Naive thymus-derived CD8-positive, alpha-beta T cell (primary cell): ENCODE measurements around the gene ATAD3B. TPM values are rescaled to one million over a fixed set of nuclear protein-coding genes. Genes with fewer than 3 reads are reported as not detected.
"Not testable (repeated sequence)": the region's sequence is repeated elsewhere in the genome, so short reads cannot be mapped to it uniquely, and the experiment has no call there.

Source experiments
- ATAC-seq, 2 donors: fragments of 150-1000 bp; cut with Tn5 transposase in 1 of 2; sonication (Bioruptor Pico), chemical (Tn5 transposase) in 1 of 2; 1 replicate in 1 of 2; 2 replicates in 1 of 2; pipeline ENCODE4 v1.10.0; 2021; ENCODE audit warnings: mild to moderate bottlenecking in 2 of 2, moderate library complexity in 2 of 2
- POLR2A ChIA-PET: fragments of 350-600 bp; sonication (Branson Sonifier 250); formaldehyde crosslinking; loops from one replicate; lab custom pipeline; 2021; ENCODE audit warnings: antibody characterized with exemption; lab: Charles Lee
- DNase-seq, 10 donors: peaks; one replicate each; pipeline versions ENCODE4 v3.0.0 to v3.0.0-alpha.2; 2020 to 2022
- H3K27ac Mint-ChIP-seq, 10 donors: one replicate each; pipeline ENCODE4 v1.8.0; 2020 to 2022; ENCODE audit warnings: mild to moderate bottlenecking in 10 of 10, mixed read lengths in 10 of 10, moderate library complexity in 4 of 10, inconsistent platforms in 1 of 10
- H3K27me3 Mint-ChIP-seq, 5 donors: one replicate each; pipeline ENCODE4 v1.8.0; 2021 to 2022; ENCODE audit warnings: mixed read lengths in 5 of 5
- H3K36me3 Mint-ChIP-seq, 3 donors: one replicate each; pipeline ENCODE4 v1.8.0; 2020 to 2022; ENCODE audit warnings: mixed read lengths in 3 of 3, mild to moderate bottlenecking in 2 of 3, inconsistent platforms in 1 of 3
- H3K4me1 Mint-ChIP-seq, 4 donors: one replicate each; pipeline ENCODE4 v1.8.0; 2021 to 2022; ENCODE audit warnings: mixed read lengths in 4 of 4
- H3K4me3 Mint-ChIP-seq, 10 donors: one replicate each; pipeline ENCODE4 v1.8.0; 2020 to 2022; ENCODE audit warnings: mild to moderate bottlenecking in 10 of 10, mixed read lengths in 10 of 10, moderate library complexity in 6 of 10, inconsistent platforms in 1 of 10
- H3K9me3 Mint-ChIP-seq, 9 donors: one replicate each; pipeline ENCODE4 v1.8.0; 2020 to 2022; ENCODE audit warnings: mixed read lengths in 9 of 9, mild to moderate bottlenecking in 3 of 9, inconsistent platforms in 1 of 9, moderate library complexity in 1 of 9
- polyA plus RNA-seq, 3 donors: library from polyadenylated mRNA; unstranded; fragments of 300-500 nt; fragmentation: Illumina TruSeq; gene quantifications; one replicate each; pipeline ENCODE4 v1.2.3, GENCODE V29; 2021
- total RNA-seq, 8 experiments: library from RNA in 2 of 8; stranded (reverse) in 2 of 8; gene quantifications; one replicate each; pipeline ENCODE4 v1.2.3 and lab custom pipeline; 2021 to 2026

Gene ATAD3B
- total and polyA plus RNA-seq, 5 experiments from 2014 or later: 2.4 to 50.9 (median 5.6) TPM

GRCh38 chr1:1527092-1527816 is 55.7 kb downstream of the ATAD3B start:
- Mint-ChIP-seq H3K4me1 (no peaks in the 10 kb centered on the region), H3K27ac (no peak overlapping the region), H3K36me3 (peaks cover 5 to 26% (median 15%) of the 10 kb centered on the region in 3 donors), H3K9me3 (peaks cover 0 to 12% (median 6%) of the 10 kb centered on the region in 9 donors), H3K4me3 (no peak overlapping the region), H3K27me3 (no peaks in the 10 kb centered on the region)
- ATAC-seq (no peak), DNase-seq (no peak)
- POLR2A ChIA-PET: no interaction called here

DNA sequence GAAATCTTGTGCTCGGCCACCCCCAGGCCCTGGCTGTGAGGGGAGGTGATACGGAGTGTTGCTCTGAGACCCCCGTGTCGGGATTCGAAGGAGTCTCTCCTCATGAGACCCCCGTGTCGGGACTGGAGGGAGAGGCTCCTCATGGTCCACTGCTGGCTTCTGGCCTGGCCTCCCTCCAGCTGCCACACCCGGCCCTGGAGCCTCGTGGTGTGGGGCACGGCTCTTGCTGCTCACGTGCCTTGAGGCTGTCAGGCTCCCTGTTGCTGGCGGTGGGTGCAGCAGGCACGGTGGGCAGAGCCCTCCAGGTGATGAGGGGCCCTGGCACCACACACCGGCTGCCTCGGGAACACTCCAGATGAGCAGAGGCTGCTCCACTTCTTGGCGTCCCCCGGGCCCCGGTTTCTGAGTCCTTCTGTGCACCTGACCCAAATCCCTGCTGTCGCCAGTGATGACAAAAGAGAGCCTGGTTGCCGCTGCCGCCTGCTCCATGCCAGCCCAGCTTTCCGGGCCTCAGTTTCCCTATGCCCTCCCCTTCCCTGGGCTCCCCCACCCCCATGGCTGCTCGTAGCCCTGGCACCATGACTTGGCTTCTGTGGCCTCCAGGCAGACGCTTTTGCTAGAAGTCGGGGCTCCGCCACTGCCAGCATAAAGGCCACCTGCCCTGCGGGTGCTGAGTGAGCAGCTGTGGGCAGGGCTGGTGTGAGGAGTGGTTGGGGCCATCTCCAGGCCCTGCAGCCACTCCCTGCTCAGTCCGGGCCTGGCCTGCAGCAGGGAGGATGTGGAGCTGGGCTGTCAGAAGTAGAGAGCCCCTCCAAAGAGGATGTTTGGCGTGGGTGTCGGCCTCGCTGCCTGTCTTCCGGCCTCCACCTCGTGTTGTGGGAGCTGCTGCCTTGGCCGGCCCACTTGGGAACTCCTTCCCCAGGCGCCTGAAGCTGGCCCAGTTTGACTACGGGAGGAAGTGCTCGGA is 57.0 kb downstream of the ATAD3B start:
- ATAC-seq: no peak
- no peak overlapping the region for H3K4me3 Mint-ChIP-seq
- H3K9me3 Mint-ChIP-seq: peaks cover 0 to 14% (median 6%) of the 10 kb centered on the region in 9 donors
- no peaks in the 10 kb centered on the region for H3K27me3 Mint-ChIP-seq
- no peak for DNase-seq
- POLR2A ChIA-PET: interaction anchor here (0.6 kb wide), 1 partner anchor 28 kb away, joined by 3 read pairs; no protein-coding TSS in a partner anchor
- no peaks in the 10 kb centered on the region for H3K4me1 Mint-ChIP-seq
- no peak overlapping the region for H3K27ac Mint-ChIP-seq
- peaks cover 6 to 26% (median 15%) of the 10 kb centered on the region in 3 donors for H3K36me3 Mint-ChIP-seq

DNA sequence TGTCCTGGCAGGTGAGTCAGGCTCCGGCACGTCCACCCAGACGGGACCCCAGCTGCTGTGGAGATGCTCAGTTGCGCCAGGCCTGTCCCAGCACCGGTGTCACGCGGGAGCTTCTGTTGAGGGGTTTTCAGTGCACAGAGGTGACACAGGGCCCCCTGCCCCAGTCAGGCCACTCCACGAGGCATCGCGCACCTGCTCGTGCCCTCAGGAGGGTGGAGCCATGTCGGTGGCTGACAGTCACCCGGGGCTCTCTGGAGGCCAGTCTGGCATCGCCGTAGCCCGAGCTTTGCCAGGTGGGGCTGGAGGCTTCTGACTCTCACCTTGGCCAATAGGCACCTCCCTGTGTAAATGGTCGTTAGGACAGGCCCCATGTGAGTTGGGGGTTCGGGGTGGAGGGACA is 57.8 kb downstream of the ATAD3B start:
- no peak for ATAC-seq
- Mint-ChIP-seq H3K4me1 (no peaks in the 10 kb centered on the region), H3K27ac (no peak overlapping the region), H3K36me3 (peaks cover 6 to 24% (median 15%) of the 10 kb centered on the region in 3 donors), H3K9me3 (peaks cover 0 to 14% (median 6%) of the 10 kb centered on the region in 9 donors), H3K27me3 (no peaks in the 10 kb centered on the region), H3K4me3 (no peak overlapping the region)
- POLR2A ChIA-PET: no interaction called here
- no peak for DNase-seq

GRCh38 chr1:1529936-1530335 is 58.4 kb downstream of the ATAD3B start:
- H3K4me3 Mint-ChIP-seq: no peak overlapping the region
- POLR2A ChIA-PET: no interaction called here
- peaks cover 0 to 14% (median 6%) of the 10 kb centered on the region in 9 donors for H3K9me3 Mint-ChIP-seq
- ATAC-seq: no peak
- H3K4me1 Mint-ChIP-seq: no peaks in the 10 kb centered on the region
- H3K27ac Mint-ChIP-seq: no peak overlapping the region
- no peak for DNase-seq
- H3K27me3 Mint-ChIP-seq: no peaks in the 10 kb centered on the region
- peaks cover 6 to 24% (median 15%) of the 10 kb centered on the region in 3 donors for H3K36me3 Mint-ChIP-seq

DNA sequence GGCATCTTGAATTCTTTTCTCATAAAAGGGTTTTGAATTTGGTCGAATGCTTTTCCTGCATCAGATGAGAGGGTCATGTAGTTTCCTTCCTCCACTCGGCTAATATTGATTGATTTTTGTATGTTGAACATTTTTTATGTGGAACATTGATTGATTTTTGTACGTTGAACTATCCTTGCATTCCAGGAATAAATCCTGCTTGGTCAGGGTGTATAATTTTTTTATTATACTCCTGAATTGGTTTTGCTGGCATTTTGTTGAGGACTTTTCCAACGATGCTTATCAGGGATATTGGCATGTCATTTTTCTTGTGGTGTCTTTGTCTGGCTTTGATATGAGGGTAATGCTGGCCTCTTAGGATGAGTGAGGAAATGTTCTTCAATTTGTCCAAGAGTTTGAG is 60.4 kb downstream of the ATAD3B start:
- H3K27ac Mint-ChIP-seq: no peak overlapping the region
- DNase-seq: no peak
- H3K4me3 Mint-ChIP-seq: no peak overlapping the region
- peaks cover 0 to 14% (median 6%) of the 10 kb centered on the region in 9 donors for H3K9me3 Mint-ChIP-seq
- H3K4me1 Mint-ChIP-seq: no peaks in the 10 kb centered on the region
- POLR2A ChIA-PET: no interaction called here
- H3K27me3 Mint-ChIP-seq: no peaks in the 10 kb centered on the region
- no peak for ATAC-seq
- H3K36me3 Mint-ChIP-seq: peaks cover 6 to 16% (median 12%) of the 10 kb centered on the region in 3 donors

DNA sequence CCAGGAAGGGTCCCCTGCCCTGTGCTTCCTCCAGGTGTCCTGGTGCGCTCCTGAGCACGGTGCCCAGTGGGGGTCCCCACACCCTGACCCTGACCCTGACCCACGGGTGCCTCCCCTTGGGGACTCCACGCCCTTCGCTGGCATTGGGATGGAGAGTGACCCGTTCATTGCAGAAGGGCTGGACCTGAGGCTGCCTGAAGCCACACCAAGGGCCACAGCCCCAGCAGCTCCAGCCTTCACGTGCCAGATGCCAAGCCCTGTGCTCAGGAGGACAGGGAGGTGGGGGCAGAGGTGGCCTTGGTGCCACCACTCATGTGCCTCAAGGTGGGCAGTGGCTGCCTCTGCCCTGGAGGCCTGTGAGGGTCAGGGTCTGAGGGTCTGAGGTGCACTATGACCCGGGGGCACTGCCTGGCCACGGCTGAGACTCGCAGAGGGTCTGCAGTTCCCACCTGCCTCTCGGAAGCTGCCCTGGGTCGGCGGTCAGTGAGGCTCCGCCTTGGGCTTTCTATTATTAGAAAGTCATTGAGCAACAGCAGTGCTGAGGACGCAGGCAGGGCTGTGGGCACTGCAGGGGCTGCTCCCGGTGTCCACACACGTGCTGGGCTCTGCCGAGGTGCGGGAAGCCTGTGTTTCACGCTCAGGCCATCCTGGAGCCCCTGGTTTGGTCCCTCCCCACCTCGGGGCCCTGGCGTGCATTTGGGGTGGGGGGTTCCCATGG is 61.8 kb downstream of the ATAD3B start:
- H3K9me3 Mint-ChIP-seq: peaks cover 0 to 14% (median 6%) of the 10 kb centered on the region in 9 donors
- ATAC-seq, POLR2A ChIA-PET, H3K4me1 Mint-ChIP-seq, H3K27me3 Mint-ChIP-seq, H3K27ac Mint-ChIP-seq, DNase-seq, H3K36me3 Mint-ChIP-seq, H3K4me3 Mint-ChIP-seq: not testable (repeated sequence)

GRCh38 chr1:1533894-1534291 is 62.3 kb downstream of the ATAD3B start:
- H3K9me3 Mint-ChIP-seq: peaks cover 0 to 14% (median 6%) of the 10 kb centered on the region in 9 donors
- H3K36me3 Mint-ChIP-seq, DNase-seq, POLR2A ChIA-PET, H3K4me1 Mint-ChIP-seq, ATAC-seq, H3K27me3 Mint-ChIP-seq, H3K27ac Mint-ChIP-seq, H3K4me3 Mint-ChIP-seq: not testable (repeated sequence)

DNA sequence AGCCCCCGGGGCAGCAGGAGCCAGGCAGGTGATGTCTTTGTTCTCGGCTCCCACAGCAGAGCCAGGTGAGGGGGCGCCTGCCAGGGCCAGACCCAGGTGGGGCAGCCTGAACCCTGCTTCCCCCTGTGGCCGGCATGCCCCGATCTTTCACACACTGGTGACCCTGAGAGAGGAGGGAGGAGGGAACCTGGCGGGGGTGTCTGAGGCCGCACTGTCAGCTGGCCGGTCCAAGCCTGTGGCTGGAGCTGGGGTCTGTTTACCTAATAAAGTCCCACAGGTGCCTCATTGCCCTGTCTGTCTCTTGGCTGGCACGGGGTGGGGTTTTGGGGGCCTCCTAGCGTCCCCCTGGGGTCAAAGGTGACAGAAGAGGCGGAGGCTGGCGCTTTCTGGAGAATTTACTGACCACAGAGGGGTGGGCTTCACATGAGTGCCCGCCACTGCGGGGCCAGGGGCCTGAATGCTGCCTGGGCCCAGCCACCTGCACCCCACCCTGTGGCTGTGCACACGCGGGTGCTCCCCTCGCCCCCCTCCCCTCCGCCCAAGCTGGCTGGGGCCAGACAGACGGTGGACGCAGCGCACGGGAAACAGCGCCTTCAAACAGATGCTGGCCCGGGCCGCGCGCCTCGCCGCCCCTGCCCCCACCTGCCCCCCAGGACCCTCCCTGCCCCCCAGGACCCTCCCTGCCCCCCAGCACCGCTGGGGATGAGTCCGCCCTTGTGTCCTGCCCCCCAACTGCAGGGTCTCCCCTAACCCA is 63.0 kb downstream of the ATAD3B start:
- Mint-ChIP-seq H3K27ac (no peak overlapping the region), H3K9me3 (peaks cover 0 to 14% (median 6%) of the 10 kb centered on the region in 9 donors), H3K4me1 (peaks cover 0 to 10% (median 3%) of the 10 kb centered on the region in 4 donors), H3K36me3 (peaks cover 5 to 8% (median 6%) of the 10 kb centered on the region in 3 donors), H3K27me3 (no peaks in the 10 kb centered on the region), H3K4me3 (no peak overlapping the region)
- no peak for ATAC-seq
- no peak for DNase-seq
- POLR2A ChIA-PET: interaction anchor here (0.5 kb wide), 1 partner anchor 306 kb away, joined by 3 read pairs; no protein-coding TSS in a partner anchor

DNA sequence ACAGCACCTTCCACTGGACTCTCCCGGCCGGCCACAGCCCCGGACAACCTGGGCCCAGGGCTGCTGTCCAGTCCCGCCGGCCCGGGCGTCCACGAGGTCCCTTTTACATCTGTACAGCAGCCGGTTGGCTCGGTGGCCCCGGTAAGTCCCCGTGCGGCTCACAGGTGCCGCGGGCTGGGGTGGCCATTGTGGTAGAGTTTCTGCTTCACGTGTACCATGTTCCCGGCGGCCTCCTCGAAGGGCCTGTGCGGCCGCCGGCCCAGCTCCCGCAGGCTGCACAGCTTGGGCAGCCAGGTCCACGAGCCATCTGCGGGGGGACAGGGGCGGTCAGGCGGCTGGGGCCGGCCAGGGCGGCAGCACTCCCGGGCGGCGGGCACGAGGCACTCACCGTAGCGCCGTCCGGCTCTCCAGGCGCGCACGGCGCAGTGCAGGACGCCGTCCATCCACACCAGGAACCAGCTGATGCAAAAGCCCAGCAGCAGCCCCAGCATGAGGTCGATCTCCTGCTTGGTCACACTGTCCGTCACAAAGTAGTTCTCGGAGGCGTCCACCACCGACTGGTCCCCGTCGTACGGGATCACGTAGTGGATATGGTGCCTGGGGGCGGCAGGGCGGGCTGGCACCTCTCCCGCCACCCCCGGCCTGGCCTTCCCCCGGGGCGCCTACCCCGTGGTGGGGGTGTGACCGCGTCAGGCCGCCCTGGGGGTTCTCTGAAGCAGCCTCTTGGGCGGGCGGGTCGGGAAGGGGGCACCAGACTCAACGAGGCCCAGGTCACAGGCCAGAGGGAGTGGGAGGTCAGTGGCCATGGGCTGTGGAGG is 63.8 kb downstream of the ATAD3B start:
- H3K9me3 Mint-ChIP-seq: peaks cover 0 to 14% (median 6%) of the 10 kb centered on the region in 9 donors

DNA sequence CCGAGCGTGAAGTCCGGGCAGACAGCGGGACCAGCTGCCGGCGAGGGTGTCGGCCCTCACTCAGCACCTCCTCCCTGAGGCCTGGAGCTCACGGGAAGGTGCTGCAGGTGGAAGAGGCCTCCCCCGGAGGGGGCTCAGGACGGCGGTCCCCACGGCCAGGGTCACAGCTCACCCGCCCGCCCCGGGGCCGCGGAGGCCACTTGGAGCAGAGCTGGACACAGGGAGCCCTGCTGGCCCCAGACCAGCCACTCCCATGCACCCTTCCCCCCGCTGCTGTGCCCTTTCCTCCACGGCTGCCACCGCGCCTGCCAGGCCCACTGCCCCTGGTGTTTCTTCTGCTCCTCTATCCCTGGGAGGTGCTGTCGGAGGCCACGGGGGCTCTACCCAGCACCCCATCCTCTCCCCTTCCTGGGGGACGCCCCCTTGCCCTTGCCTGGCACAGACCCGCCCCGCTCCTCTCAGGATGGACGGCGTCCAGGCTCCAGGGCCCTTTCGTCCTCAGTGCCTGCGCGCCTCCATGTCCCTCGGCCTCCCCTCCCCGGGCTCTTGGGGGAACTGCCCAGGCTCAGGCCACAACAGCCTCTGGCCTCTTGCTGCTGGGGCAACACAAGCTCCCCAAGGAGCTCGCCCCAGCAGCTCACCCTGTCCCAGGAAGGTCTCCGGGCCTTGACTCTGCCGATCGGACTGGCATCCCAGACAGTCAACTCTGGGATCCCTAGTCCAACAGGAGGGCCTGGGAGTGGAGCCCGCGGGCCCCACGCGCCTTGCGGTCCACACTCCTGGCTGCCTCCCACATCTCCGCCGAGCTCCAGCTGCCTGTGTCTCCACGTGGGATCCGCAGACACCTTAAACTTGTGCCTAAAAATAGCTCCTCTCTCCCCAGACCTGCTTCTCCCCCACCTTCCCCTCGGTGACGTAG is 64.7 kb downstream of the ATAD3B start:
- Mint-ChIP-seq H3K4me1 (peaks cover 0 to 10% (median 3%) of the 10 kb centered on the region in 4 donors), H3K27me3 (no peaks in the 10 kb centered on the region), H3K36me3 (peaks cover 3 to 6% (median 5%) of the 10 kb centered on the region in 3 donors), H3K4me3 (no peak overlapping the region), H3K9me3 (peaks cover 0 to 9% (median 4%) of the 10 kb centered on the region in 9 donors), H3K27ac (no peak overlapping the region)
- ATAC-seq (no peak), DNase-seq (no peak)
- POLR2A ChIA-PET: interaction anchor here (0.5 to 1.4 kb wide), 2 partner anchors 92 to 193 kb away, joined by 3 to 4 read pairs; no protein-coding TSS in a partner anchor

More for the DNA sequence above, 63.8 kb downstream of the ATAD3B start:
- ATAC-seq (no peak), DNase-seq (no peak)
- POLR2A ChIA-PET: interaction anchor here (0.5 kb wide), 1 partner anchor 305 kb away, joined by 3 read pairs; no protein-coding TSS in a partner anchor
- Mint-ChIP-seq H3K36me3 (peaks cover 5 to 8% (median 6%) of the 10 kb centered on the region in 3 donors), H3K4me3 (no peak overlapping the region), H3K27me3 (no peaks in the 10 kb centered on the region), H3K27ac (no peak overlapping the region), H3K4me1 (peaks cover 0 to 10% (median 3%) of the 10 kb centered on the region in 4 donors)
